ENCODE data around the gene B4GALT7.

DNA sequence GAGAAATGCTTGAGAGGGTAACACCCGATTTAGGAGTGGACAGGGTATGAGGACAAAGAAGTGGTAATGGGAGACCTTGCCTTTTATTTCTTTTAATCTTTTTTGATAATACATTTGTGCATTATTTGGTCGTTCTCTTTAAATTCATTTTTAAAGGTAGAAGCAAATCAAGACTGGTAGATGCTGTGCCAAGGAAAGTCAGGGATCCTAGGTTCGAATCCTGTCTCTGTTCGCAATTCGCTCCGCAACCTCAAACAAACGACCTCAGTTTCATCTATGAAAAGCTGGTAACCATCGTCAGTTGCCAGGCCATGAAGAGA, 8.3 kb upstream of the B4GALT7 start:
- TF ChIP-seq CTCF (conservative IDR thresholded peaks at IDR 0.05; ENCODE audit: low read length) (no peak), EZH2phosphoT487 (IDR thresholded peaks at IDR 0.05; ENCODE audit: borderline replicate concordance, low read depth, low read length) (no peak)
